Measurements from ENCODE around the gene MID1IP1. TPM values are rescaled to one million over a fixed set of nuclear protein-coding genes. Genes with fewer than 3 reads are reported as not detected.
A peak's percentile ranks its signal among the peaks of the same experiment; 100 is the strongest.

The MID1IP1 gene
- total RNA-seq, 1 experiment from 2014 or later: 37.5 TPM

DNA sequence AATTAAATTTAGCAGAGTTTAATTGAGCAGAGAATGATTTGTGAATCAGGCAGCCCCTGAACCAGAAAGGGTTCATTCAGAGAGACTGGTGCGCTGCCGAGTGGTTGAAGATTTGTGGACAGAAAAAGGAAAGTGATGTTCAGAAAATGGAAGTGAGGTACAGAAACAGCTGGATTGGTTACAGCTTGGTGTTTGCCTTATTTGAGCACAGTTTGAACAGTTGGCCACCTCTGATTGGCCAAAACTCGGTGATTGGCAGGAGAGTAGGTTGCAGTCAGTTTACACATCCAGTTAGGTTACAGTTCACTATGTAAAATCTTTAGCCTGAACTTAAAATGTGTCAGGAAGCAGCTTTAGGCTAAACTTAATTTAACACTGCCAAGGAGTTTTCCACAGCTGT, 14.9 kb downstream of the MID1IP1 start:
- DNase-seq (ENCODE audit: low spot score): no peak

DNA sequence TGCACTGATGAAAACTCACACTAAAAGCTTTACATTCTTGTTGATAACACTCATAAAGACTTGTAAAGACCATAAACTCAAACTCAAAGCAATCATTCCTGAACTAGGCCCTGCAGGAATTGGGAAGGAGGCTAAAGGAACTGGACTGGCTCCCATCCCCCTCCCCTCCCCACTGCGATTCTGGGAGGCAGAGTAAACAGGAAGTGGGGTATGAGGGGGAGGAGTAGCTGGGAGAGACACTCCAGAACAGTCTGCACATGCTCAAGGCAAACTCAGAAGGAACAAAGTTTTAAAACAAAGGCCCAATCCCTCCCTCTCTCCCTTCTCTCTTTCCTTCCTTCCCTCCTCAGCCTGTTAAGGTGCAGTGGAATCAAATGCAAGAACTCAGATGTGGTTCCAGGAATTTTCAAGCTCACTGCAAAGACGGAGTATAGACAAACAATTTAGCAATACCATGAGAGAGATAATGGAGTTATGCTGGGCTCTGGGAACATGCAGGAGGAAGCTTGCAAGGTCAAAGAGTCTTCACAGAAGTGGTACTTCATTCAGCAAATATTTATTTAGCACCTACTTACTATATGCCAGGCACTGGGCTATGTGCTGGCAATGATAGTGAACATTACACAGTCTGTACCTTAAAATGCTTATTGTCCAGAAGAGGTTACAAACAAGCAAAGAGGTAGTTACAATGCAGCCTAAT, 15.9 kb downstream of the MID1IP1 start:
- DNase-seq (ENCODE audit: low spot score): peak; percentile 66

DNA sequence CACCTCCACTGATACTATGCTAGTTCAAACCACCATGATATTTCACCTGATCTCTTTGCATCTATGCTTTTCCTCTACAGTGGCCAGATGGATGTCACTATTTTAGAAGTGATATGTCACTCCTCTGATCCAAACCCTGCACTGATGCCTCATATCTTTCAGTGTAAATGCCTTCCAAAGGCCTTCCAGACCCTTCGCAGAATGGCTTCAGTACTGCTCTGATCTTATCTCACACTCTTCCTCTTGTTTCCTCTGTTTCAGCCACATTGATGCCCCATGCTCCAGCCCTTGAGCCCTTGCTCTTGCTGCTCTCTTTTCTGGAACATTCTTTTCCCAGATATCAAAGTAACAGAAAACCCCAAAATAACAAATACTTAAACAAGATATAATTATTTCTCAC, 17.9 kb downstream of the MID1IP1 start:
- no peak for DNase-seq (ENCODE audit: low spot score)

DNA sequence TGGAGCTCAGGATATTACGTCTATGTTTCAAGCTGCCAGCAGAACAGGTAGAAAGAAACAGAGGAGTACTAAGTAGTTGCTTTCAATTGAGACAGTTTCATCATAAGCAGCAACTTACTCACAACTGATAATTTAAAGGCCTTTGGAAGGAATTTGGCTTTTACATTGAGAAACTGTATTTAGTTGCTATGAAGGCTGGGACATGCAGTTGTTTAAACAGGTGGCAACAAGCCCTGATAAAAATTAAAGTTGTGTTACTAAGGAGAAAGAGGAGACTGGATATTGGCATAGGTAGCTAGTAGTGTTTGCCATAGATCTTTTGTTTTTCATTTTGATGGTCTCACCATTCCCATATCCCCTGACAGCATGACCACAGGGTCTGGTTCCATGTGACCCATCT, 18.4 kb downstream of the MID1IP1 start:
- DNase-seq (ENCODE audit: low spot score): no peak

DNA sequence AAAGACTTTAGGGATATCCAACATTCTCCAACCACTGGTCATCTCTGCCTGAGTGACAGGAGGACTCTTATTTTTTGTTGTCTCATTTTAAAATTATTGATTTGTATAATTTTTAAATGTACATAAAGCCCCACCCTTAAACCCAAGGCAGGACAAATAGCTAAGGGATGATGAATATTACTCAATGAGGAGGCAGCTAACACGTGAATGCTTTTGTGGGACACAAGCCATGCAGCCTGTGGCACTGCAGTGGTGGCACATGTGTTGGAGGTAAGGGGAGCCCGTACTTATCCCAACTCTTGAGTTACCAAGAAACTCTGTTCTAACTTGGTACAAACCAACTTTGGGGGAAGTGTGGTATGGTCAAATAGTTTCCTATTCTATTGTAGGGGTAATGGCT, 19.5 kb downstream of the MID1IP1 start:
- no peak for DNase-seq (ENCODE audit: low spot score)

DNA sequence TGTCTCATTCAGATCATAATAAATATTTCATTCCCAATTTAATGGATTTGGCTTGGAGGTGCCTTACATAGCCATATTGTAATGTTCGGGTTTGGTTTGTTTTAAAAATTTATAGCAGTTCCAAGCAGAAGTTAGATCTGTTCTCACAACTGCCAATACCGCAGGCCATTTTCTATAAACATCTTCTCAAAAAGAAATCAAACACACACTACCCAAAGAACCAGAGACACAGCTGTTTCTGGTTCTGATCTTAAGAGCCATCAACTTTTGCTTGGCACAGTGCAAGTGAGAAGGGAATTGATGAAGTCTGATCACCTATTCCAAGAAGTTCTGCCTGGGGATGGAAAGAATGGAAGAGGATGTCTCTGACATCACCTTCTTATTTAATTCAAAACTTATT, 22.9 kb downstream of the MID1IP1 start:
- no peak for DNase-seq (ENCODE audit: low spot score)

DNA sequence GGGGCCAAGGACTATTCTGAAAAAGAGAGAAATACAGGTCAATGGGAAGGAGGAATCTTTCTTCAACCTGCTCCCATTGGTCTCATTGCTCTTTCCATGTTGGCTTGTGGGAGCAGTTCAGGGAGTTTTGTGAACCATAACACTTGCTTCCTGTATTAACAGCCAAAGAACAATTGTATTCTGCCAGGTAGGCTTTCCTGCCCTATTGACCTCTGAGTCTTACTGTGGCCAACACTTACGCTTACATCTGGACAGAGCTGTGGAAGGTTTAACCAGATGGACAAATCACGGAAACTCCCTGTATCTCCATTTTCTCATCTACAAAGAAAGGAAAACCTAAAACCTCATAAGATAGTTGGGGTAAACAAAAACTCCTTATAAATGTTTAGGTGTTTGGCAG, 30.7 kb downstream of the MID1IP1 start:
- no peak for DNase-seq (ENCODE audit: low spot score)

DNA sequence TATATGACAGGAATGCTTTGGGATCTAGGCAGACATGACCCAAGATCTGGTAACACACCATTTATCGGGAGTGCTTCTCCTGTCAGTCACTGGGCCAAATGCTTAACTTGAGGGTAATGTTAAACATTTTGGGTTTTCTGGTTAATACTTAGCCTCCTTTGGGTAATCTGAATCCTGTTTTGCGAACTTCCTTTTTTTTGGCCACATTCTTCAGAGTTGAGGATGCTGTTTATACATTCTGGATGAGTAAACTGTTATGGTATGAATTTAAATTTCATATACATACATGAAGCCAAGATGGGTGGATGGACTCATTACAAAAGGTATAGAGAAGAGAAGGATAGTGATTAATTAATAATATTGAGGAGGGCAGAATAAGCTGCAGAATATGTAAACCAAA, 36.1 kb downstream of the MID1IP1 start:
- DNase-seq (ENCODE audit: low spot score): no peak

DNA sequence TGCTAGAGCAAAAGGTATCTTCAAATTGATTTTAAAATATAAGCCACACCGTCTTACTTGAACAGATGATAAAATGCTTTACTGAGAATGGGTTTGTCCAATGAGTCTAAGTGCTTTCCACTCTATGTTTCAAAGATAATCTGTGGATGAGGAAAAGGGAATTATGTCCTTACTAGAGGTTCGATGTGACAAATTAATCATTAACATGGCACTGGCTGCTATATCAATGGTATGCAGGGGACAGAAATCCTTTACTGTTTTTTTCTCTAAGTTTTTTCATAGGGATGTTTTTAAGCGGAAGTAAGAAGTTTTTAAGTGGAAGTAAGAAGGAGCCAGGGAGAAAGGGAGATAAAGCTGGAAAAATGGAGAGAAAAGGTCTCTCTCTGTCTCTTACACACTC, 38.0 kb downstream of the MID1IP1 start:
- no peak for DNase-seq (ENCODE audit: low spot score)

DNA sequence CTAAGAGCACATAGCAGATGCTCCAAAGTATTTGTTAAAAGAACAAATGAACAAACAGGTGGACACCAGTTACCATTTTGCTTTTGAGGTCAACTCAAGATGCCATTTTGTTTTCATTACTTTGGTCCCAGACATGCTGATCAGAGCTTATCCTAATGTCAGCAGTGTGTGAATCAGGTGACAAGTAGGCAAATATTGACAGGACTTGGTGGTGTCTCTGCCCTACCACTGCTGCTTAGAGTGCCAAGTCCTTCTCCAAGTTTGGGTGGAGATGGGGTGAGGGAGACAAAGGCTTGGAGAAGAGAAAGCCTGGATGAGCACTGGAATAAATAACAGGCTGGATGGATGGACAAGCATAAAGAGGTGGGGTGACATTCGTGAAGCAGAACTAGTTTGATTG, 38.7 kb downstream of the MID1IP1 start:
- no peak for DNase-seq (ENCODE audit: low spot score)

DNA sequence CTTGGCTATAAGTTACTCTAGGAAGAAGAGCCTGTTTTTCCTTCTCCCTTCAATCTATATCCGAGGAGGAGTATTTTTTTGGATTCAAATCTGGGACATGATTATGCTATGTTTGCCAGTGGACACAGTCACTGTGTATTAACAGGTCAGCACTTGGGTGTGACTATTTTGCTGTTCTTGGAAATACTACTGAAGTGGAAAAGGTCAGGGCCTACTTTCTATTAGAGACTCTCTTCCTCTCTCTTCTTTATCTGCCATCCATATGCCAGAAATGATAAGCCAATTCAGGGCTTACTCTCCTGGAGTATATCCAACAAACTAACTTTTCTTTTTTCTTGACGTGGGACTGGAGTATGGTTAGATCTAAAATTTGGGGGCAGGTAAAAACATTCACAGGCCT, 40.5 kb downstream of the MID1IP1 start:
- no peak for DNase-seq (ENCODE audit: low spot score)

DNA sequence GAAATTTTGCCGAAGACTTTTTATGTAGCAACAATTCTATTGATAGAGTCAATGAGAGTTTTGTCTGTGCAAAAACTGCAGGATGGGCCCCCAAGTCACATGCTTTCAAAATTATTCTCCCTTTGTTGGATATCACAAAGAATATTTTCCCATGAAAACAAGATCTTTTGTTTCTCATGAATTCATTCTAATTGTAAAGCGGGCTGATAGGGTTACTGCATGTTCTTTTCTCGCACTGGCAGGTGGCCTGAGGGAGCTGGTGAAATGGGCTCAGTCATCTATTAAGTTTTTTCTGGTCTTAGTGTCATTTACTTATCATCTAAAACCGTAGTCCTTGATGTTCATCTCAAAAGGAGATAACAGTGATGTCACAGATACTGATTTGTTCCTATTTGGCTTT, 44.2 kb downstream of the MID1IP1 start:
- no peak for DNase-seq (ENCODE audit: low spot score)

DNA sequence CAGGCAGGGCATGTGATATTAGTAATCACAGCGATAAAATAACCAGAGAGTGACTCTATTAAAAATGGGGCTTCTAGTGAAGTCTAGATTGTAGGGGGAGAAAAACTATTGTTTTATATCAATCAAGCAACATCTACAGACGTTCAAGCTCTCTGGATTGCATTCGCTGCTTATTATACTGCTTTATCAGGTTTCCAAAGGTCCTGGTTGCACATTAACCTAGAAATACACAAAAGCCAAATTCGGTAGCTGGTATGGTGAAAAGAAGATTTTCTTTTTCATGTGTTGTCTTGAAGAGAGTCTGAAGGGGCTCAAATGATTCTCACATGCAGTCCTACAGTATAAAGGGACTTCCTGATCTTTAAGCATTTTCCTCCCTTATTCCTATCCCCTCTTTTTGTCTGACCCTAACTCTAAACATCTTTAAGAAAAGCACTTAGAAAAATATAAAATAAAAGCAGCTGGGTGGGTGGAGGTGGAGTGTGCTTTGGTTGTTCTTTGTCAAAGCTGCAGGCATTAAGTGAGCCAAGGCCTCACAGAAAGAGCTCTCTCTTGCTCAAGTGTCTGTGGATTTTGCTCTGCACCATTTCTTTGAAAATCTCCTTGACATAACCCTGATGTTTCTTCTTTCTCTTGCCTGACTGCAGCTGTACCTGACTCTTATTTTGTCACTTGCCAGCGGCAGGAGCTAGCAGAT, 46.1 kb downstream of the MID1IP1 start:
- DNase-seq (ENCODE audit: low spot score): no peak

DNA sequence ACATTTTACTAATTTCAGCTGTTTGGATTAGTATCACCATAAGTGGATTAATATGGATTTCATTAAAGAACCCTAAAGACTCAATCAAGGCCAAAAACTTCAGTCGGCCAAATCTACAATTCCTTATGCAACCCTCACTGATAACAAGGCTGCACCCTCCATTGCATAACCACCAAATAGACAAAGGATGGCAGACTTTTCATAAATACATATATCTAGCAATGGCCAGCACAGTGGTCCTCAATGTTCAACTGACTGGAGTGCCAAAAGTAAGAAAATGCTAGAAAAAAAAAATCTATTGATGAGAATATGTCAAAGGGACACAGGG, 46.6 kb downstream of the MID1IP1 start:
- DNase-seq (ENCODE audit: low spot score): no peak

DNA sequence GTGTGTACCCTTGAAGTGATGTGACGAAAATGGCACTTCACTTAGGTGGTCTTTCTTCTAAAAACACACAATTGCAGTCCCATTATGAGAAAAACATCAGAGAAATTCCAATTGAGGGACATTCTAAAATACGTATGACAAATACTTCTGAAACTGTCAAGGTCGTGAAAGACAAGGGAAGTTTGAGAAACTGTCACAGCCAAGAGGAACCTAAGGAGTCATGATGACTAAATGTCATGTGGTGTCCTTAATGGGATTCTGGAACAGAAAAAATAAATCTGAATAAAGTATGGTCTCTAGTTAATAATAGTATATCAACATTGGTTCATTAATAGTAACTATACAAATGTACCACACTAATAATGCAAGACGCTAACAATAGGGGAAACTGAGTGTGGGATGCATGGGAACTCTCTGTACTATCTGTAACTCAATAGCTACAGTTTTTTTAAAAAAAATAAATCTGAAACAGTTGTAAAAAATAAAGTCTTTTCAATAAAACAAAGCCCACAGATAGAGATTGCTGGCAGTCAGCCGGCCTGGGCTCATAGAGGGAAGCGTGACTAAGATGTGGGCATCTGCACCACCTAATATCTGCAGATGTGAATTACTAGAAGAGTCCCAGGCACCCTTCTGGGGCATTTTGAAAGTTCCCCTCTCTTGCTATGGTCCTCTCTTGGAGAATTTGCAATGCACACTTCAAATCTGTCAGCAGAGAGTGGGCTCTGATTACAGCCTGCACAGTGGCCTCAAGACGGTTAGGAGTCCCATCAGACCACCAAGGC, 47.6 kb downstream of the MID1IP1 start:
- no peak for DNase-seq (ENCODE audit: low spot score)

DNA sequence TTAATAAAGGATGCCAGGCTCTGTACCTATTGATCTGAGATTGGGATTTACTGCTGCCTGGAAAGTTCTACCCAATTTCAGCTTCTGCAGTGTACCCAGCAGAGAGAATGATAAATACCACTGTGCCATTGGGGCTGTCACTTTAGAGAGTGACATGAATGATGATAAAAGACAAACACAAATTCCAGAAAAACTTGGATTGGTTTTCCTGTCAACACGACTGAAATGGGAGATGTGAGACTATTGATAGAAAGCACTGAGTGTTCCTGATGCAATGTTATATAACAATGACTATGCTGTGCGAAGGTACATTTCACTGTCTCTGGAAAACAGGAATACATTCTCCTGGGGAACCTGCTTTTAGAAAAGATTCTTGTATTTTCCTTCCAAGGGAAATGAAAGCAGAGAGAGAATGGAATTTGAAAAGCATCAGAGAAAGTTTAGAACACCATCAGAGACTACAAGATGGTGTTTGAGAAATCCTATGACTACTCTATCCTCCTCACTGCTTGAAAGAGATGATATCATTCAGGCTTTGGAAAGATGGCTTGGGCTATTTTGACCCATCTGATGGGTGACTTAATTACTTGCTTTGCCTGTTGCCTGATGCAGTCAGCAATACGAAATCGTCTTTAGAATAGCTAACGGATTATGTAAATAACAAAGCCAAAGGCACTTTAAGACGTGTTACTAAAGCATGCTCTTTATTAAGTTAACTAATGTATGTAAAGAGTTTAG, 49.7 kb downstream of the MID1IP1 start:
- DNase-seq (ENCODE audit: low spot score): no peak

DNA sequence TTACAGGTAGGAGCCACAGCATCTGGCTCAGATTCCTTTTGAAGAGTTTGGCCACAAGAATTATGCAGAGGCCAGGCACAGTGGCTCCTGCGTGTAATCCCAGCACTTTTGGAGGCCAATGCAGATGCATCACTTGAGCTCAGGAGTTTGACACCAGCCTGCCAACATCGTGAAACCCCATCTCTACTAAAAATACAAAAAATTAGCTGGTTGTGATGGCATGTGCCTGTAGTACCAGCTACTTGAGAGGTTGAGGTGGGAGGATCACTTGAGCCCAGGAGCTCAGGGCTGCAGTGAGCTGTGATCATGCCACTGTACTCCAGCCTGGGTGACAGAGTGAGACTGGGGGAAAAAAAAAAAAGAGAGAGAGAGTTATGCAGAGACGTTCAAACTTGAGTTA, 53.0 kb downstream of the MID1IP1 start:
- DNase-seq (ENCODE audit: low spot score): no peak

Other genes with a start within 250 kb of the MID1IP1 start
- gene TSPAN7, start 239.9 kb upstream of the MID1IP1 start, total RNA-seq (2014; rRNA removed; shearing (Covaris generic)): 8.8 and 14.6 TPM in 2 replicates

Measured in H4 (cell line).